Epithelial cell of proximal tubule (primary cell): ENCODE data around the gene MECP2. TPM values are rescaled to one million over a fixed set of nuclear protein-coding genes. Genes with fewer than 3 reads are reported as not detected.

Source experiments
- DNase-seq: peaks from one replicate; pipeline ENCODE4 v3.0.0-alpha.2; 2011; ENCODE audit warnings: low read depth
- H3K4me3 ChIP-seq: 2 replicates; pipeline ENCODE4 v1.5.1; 2011; ENCODE audit warnings: low read depth, mild to moderate bottlenecking, low read length
- CTCF ChIP-seq: conservative IDR thresholded peaks from 2 replicates; pipeline ENCODE4 v1.5.1; 2012; ENCODE audit warnings: low read depth, mild to moderate bottlenecking, low read length
- total RNA-seq: library from RNA; depleted of rRNA; stranded (reverse); fragments of >200 nt; gene quantifications from 2 replicates; pipeline ENCODE4 v1.2.3, GENCODE V29; 2015

The MECP2 gene
- total RNA-seq, 1 donor from 2014 or later: 18.1 TPM

GRCh38 chrX:154051201-154051810 is 46.2 kb downstream of the MECP2 start:
- peak; percentile 67 for TF ChIP-seq CTCF
- DNase-seq: no peak
- H3K4me3 ChIP-seq: no peak overlapping the region

DNA sequence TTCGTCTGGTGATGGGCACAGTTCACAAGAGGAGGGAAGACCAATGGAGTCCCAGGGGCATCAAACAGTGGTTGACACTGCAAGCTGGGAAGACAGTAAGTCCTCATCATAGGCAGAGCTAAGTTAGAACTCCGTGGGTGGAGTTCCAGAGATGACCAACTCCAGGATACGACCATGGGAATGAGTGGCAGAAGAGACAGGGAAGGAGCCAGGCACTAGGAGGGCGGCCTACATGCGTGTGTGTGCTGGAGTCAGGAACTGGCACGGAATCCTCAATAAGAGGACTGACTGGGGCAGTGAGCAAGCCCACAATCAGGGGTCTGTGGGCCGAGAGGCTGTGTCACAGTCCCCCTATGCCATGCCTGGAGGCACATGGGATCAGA is 47.4 kb downstream of the MECP2 start:
- DNase-seq: no peak
- H3K4me3 ChIP-seq: no peak overlapping the region
- no peak for TF ChIP-seq CTCF

DNA sequence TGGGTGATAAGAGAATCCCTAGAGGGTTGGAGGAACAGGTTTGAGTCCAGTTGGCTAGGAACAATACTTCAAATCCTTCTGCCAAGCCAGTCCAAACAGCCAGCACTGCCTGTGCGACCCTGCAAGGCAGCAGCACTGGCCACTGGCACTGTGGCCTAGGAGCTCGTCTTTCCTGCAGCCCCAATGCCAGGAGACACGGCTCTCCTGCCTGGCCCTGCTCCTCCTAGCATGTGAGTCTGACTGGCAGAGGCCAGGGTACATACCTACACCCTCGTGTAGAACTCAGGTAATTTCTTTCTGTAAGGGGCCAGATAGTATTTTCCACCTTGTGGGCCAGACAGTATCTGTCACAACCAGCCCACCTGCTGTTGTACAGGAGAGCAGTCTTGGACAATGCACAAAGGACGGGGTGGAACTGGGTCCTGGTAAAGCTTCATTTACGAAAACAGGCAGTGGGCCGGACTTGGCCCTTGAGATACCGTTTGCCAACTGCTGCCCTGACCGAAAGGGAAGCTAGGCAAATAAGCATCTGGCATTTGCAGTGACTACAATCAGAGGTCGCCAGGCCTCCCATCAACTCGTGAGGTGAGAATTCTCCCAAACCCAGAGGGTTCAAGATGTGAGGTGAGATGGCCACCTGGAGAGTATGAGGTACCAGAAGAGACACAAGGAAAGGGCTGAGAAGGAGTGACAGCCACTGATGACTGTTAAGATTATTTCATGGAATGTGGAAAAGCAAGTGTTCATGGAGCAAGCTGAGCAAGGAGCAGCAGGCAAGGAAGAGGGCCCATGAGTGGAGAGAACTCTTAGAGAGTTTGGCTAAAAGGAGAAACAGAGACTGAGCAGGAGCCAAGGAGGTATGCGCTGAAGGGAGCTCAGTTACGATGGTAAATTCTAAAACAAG is 48.1 kb downstream of the MECP2 start:
- no peak overlapping the region for H3K4me3 ChIP-seq
- no peak for TF ChIP-seq CTCF
- no peak for DNase-seq

DNA sequence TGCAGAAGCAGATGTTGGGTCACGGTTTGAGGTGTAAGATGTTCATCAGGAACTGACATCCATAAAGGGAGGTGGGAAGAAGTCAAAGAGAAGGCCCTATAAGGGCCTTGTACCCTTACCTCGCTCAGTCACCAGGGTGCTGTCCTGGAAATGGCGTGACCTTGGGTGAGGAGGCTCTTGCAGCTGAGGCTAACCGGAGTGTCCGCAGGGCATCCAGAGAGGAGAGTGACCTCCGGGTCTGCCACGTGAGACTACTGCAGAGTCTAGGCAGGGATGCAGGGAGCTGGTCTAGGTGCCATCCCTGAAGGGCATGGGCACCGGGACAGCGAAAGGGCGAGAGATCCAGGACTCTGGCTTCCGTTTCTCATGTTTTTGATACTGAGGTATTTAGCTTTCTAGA is 49.1 kb downstream of the MECP2 start:
- no peak overlapping the region for H3K4me3 ChIP-seq
- TF ChIP-seq CTCF: no peak
- no peak for DNase-seq

DNA sequence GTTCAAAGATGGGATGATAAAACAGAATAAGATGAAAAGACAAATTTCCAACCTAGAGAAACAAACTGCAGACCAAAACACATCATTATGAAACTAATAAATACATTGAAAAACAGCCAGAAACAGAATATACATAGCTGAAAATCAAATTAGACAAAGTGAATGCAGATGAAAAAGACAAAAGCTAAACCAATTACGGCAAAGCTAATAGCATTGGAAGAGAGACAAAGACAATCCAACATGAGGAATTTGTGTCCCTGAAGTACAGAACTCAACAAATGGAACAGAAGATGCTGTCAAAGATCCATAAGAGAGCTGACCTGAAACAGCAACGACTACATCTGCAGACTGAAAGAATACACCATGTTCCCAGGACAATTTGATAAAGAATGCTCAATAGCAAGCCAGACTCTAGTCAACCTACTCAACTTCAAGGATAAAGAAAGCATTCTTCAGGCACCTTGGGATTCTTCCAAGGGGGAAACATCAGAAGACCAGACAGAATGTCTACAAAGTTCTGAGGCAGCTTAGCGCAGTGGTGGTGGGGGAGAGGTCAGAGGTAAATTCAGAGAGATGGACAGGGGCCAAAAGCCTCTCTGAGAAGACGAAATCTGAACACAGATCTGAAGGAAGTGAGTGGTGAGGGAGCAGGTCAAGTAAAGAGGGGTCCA is 50.4 kb downstream of the MECP2 start:
- no peak overlapping the region for H3K4me3 ChIP-seq
- DNase-seq: no peak
- no peak for TF ChIP-seq CTCF

GRCh38 chrX:154046031-154046781 is 51.3 kb downstream of the MECP2 start:
- peak; percentile 15 for TF ChIP-seq CTCF
- H3K4me3 ChIP-seq: no peak overlapping the region
- no peak for DNase-seq
